Thoracic aorta (tissue), 2 donors: ENCODE measurements around the gene NCOA3. TPM values are rescaled to one million over a fixed set of nuclear protein-coding genes. Genes with fewer than 3 reads are reported as not detected.
"Not testable (repeated sequence)": the region's sequence is repeated elsewhere in the genome, so short reads cannot be mapped to it uniquely, and the experiment has no call there.

ENCODE experiments used
- ATAC-seq: fragments of 150-250 bp; one replicate; pipeline ENCODE4 v1.8.0; 2017; ENCODE audit warnings: low read depth; ENCODE audit not compliant: insufficient number of reproducible peaks, low FRiP score
- DNase-seq: peaks from one replicate; pipeline ENCODE4 v3.0.0-alpha.2; 2020; ENCODE audit warnings: low spot score
- H3K27ac ChIP-seq, 2 donors: fragments of 200-600 bp; sonication (generic); 1 replicate in 1 of 2; 2 replicates in 1 of 2; pipeline ENCODE4 v1.5.1; 2016; ENCODE audit warnings: mild to moderate bottlenecking in 2 of 2, moderate library complexity in 2 of 2
- H3K27me3 ChIP-seq: fragments of 200-600 bp; sonication (generic); replicated peaks from 2 replicates; pipeline ENCODE4 v1.6.0; 2016; ENCODE audit warnings: mild to moderate bottlenecking; ENCODE audit not compliant: insufficient read depth
- H3K36me3 ChIP-seq: fragments of 200-600 bp; sonication (generic); one replicate; pipeline ENCODE4 v1.5.1; 2016
- H3K4me1 ChIP-seq, 2 donors: fragments of 200-600 bp; sonication (generic); 1 replicate in 1 of 2; 2 replicates in 1 of 2; pipeline versions ENCODE4 v1.5.1 to v1.6.0; 2016; ENCODE audit warnings: low read depth in 2 of 2, mild to moderate bottlenecking in 1 of 2; ENCODE audit not compliant: control insufficient read depth in 1 of 2
- H3K4me3 ChIP-seq: fragments of 200-600 bp; sonication (generic); 2 replicates; pipeline ENCODE4 v1.5.1; 2016; ENCODE audit warnings: mild to moderate bottlenecking
- H3K9me3 ChIP-seq: fragments of 200-600 bp; sonication (generic); 2 replicates; pipeline ENCODE4 v1.5.1; 2016
- total RNA-seq, 2 donors: library from RNA; depleted of rRNA; stranded (reverse); fragments of >200 nt; gene quantifications; one replicate each; pipeline versions ENCODE4 v1.1.0 to v1.2.3, GENCODE V29; 2016
- TF ChIP-seq, protein P1 (sequence below): fragments of 200-600 bp; sonication (generic); IDR thresholded peaks from one replicate; pipeline ENCODE4 v1.5.1; 2019; ENCODE audit warnings: antibody characterized with exemption

Gene NCOA3
- total RNA-seq, 2 donors from 2014 or later: 44.3 to 68.1 TPM

DNA sequence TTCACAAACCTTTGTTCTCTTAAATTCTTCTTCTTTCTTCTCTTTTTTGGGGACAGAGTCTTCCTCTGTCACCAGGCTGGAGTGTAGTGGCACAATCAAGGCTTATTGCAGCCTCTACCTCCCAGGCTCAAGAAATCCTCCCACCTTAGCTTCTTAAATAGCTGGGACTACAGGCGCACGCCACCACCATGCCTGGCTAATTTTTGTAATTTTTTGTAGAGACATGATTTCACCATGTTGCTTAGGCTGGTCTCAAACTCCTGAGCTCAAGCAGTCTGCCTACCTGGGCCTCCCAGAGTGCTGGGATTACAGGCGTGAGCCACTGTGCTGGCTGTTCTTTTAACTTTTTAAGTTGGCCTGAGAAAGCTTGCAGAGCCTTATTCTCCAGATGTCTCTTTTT, 48.0 kb downstream of the NCOA3 start:
- Histone ChIP-seq H3K27ac (no peak overlapping the region), H3K27me3 (no peaks in the 10 kb centered on the region), H3K36me3 (no peaks in the 10 kb centered on the region), H3K4me3 (no peak overlapping the region), H3K4me1 (peaks cover 20% of the 10 kb centered on the region in 2 donors), H3K9me3 (no peaks in the 10 kb centered on the region)
- ATAC-seq (no peak), DNase-seq (no peak)
- TF ChIP-seq, protein P1, sequence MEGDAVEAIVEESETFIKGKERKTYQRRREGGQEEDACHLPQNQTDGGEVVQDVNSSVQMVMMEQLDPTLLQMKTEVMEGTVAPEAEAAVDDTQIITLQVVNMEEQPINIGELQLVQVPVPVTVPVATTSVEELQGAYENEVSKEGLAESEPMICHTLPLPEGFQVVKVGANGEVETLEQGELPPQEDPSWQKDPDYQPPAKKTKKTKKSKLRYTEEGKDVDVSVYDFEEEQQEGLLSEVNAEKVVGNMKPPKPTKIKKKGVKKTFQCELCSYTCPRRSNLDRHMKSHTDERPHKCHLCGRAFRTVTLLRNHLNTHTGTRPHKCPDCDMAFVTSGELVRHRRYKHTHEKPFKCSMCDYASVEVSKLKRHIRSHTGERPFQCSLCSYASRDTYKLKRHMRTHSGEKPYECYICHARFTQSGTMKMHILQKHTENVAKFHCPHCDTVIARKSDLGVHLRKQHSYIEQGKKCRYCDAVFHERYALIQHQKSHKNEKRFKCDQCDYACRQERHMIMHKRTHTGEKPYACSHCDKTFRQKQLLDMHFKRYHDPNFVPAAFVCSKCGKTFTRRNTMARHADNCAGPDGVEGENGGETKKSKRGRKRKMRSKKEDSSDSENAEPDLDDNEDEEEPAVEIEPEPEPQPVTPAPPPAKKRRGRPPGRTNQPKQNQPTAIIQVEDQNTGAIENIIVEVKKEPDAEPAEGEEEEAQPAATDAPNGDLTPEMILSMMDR: no peak

DNA sequence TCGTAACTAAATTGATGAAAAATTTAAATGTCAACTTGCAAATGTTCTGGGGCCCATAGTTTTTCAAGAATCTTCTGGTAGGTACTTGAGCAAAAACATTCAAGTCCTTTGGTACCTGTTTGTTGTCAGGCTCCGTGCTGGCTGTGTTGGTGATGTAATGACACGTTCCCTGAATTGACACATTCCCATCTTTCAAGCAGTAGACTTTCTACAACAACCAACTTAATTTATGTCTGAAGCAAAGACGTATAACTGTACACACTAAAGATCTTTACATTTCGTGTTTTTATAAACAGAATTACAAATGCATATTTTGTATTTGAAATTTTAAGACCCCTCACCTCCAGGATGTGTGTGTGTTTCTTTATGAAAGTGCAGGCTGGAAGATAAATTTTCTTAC, 49.5 kb downstream of the NCOA3 start:
- TF ChIP-seq, protein P1: no peak
- Histone ChIP-seq H3K9me3 (no peaks in the 10 kb centered on the region), H3K4me3 (no peak overlapping the region), H3K36me3 (no peaks in the 10 kb centered on the region), H3K27me3 (no peaks in the 10 kb centered on the region), H3K27ac (no peak overlapping the region), H3K4me1 (peaks cover 6 to 12% of the 10 kb centered on the region in 2 donors)
- DNase-seq (no peak), ATAC-seq (no peak)

DNA sequence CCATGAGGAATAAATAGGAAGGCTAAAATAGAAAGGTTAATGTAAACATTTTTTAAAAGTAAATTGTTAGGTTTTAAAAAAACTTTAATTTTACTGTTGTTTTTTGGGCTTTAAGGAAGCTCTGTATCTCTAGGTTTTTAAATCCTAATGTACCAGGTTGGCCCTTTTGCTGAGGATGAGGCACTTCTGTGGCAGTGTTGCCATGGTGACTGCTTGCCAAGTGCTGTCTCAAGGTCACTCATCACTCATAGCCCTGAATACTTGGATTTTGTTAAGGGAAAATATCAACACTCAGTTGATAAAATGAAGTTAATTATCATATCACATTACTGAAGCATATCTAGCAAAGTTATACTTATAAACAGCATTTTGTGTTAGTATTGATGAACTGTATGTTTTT, 50.2 kb downstream of the NCOA3 start:
- no peak overlapping the region for H3K27ac ChIP-seq
- H3K36me3 ChIP-seq: no peaks in the 10 kb centered on the region
- peaks cover 7 to 12% of the 10 kb centered on the region in 2 donors for H3K4me1 ChIP-seq
- ATAC-seq (no peak), DNase-seq (no peak)
- TF ChIP-seq, protein P1: no peak
- no peaks in the 10 kb centered on the region for H3K27me3 ChIP-seq
- H3K9me3 ChIP-seq: no peaks in the 10 kb centered on the region
- H3K4me3 ChIP-seq: no peak overlapping the region

DNA sequence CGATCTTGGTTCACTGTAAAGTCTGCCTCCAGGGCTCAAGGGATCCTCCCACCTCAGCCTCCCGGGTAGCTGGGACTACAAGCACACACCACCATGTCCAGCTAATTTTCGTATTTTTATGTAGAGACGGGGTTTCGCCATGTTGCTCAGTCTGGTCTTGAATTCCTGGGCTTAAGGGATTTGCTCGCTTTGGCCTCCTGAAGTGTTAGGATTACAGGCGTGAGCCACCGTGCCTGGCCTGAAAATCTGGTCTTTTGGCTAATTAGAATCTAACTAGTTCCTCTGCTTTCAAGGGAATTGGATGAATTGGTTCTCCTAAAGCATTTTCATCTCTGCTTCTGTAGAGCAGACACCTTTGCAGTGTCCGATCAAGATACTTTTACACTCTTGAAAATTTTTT, 51.3 kb downstream of the NCOA3 start:
- no peak for DNase-seq
- H3K4me3 ChIP-seq: no peak overlapping the region
- H3K27ac ChIP-seq: no peak overlapping the region
- H3K27me3 ChIP-seq: no peaks in the 10 kb centered on the region
- no peak for ATAC-seq
- H3K9me3 ChIP-seq: no peaks in the 10 kb centered on the region
- H3K4me1 ChIP-seq: peaks cover 12 to 13% of the 10 kb centered on the region in 2 donors
- TF ChIP-seq, protein P1: no peak
- H3K36me3 ChIP-seq: no peaks in the 10 kb centered on the region

DNA sequence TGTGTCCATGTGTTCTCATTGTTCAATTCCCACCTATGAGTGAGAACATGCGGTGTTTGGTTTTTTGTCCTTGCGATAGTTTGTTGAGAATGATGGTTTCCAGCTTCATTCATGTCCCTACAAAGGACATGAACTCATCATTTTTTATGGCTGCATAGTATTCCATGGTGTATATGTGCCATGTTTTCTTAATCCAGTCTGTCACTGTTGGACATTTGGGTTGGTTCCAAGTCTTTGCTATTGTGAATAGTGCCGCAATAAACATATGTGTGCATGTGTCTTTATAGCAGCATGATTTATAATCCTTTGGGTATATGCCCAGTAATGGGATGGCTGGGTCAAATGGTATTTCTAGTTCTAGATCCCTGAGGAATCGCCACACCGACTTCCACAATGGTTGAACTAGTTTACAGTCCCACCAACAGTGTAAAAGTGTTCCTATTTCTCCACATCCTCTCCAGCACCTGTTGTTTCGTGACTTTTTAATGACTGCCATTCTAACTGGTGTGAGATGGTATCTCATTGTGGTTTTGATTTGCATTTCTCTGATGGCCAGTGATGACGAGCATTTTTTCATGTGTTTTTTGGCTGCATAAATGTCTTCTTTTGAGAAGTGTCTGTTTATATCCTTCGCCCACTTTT, 52.0 kb downstream of the NCOA3 start:
- peaks cover 16 to 19% of the 10 kb centered on the region in 2 donors for H3K4me1 ChIP-seq
- H3K36me3 ChIP-seq, H3K4me3 ChIP-seq, DNase-seq, H3K9me3 ChIP-seq, ATAC-seq, H3K27me3 ChIP-seq, H3K27ac ChIP-seq: not testable (repeated sequence)

DNA sequence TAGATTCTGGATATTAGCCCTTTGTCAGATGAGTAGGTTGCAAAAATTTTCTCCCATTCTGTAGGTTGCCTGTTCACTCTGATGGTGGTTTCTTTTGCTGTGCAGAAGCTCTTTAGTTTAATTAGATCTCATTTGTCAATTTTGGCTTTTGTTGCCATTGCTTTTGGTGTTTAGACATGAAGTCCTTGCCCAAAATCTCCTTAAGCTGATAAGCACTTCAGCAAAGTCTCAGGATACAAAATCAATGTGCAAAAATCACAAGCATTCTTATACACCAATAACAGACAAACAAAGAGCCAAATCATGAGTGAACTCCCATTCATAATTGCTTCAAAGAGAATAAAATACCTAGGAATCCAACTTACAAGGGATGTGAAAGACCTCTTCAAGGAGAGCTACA, 52.6 kb downstream of the NCOA3 start:
- H3K9me3 ChIP-seq, H3K27me3 ChIP-seq, ATAC-seq, H3K36me3 ChIP-seq, DNase-seq, H3K27ac ChIP-seq, H3K4me3 ChIP-seq: not testable (repeated sequence)
- peaks cover 22 to 24% of the 10 kb centered on the region in 2 donors for H3K4me1 ChIP-seq
